ENCODE measurements around the gene MEST. TPM values are rescaled to one million over a fixed set of nuclear protein-coding genes. Genes with fewer than 3 reads are reported as not detected.

The MEST gene
- total RNA-seq (10 to 100 TPM; 16.2 to 64.5 (median 35.5) TPM), polyA plus RNA-seq (10 to 100 TPM; 19.3 to 38.7 TPM)
- long read RNA-seq, donor 1, transcript MEST-202 (12 exons, 2,443 nt), result major isoform, 31 of 59 reads
- long read RNA-seq, donor 1, partial matches to known transcripts, result 22 of 59 reads
- long read RNA-seq, donor 1, other reads (novel, unspliced or antisense), result 6 of 59 reads
- long read RNA-seq, donor 2, transcript MEST-201 (12 exons, 2,505 nt), result major isoform, 97 of 150 reads
- long read RNA-seq, donor 2, transcript MEST-202 (12 exons, 2,443 nt), result minor isoform, 10 of 150 reads
- long read RNA-seq, donor 2, partial matches to known transcripts, result 31 of 150 reads
- long read RNA-seq, donor 2, other reads (novel, unspliced or antisense), result 11 of 150 reads
- long read RNA-seq, donor 3, transcript MEST-202 (12 exons, 2,443 nt), result minor isoform, 17 of 79 reads
- long read RNA-seq, donor 3, transcript MEST-201 (12 exons, 2,505 nt), result major isoform, 49 of 79 reads
- long read RNA-seq, donor 3, partial matches to known transcripts, result 8 of 79 reads
- long read RNA-seq, donor 3, other reads (novel, unspliced or antisense), result 5 of 79 reads

GRCh38 chr7:130491841-130492522, at the start of gene MEST:
Gene MEST (plus strand): TSS chr7:130492085. CDS start chr7:130492314, 229 bp downstream.
- H3K4me3 ChIP-seq, result peak within 1 kb of the TSS; percentile 38
- H3K36me3 ChIP-seq, result no peaks in the 10 kb centered on the region
- WGBS, 3 donors, result 51 to 62% (median 58%) methylated on average over 63 to 71 of the region's 71 CpGs
- H3K4me1 ChIP-seq (ENCODE audit: insufficient read depth), result peaks cover 4% of the 10 kb centered on the region
- no peaks in the 10 kb centered on the region for H3K9me3 ChIP-seq
- intact Hi-C loops (cut with DNase I), result loop anchor here in 3 of 4 donors (5.0 to 10.0 kb wide), 3 partner anchors 215 to 420 kb away; partner anchors contain the start of gene KLHDC10 (in 1 of the 3)
- H3K27me3 ChIP-seq, result no peaks in the 10 kb centered on the region
- peak within 1 kb of the TSS; percentile 27 to 28 for H3K27ac ChIP-seq
- DNase-seq, result peak; percentile 18 to 53 (median 38)
- TF ChIP-seq POLR2A (IDR thresholded peaks at IDR 0.05) (no peak), CTCF (IDR thresholded peaks at IDR 0.05) (no peak), EP300 (IDR thresholded peaks at IDR 0.05) (no peak)

- WGBS, 3 donors, result 77 to 91% (median 91%) methylated on average over 7 of the region's 7 CpGs
- TF ChIP-seq EP300 (IDR thresholded peaks at IDR 0.05) (no peak), POLR2A (IDR thresholded peaks at IDR 0.05) (no peak), CTCF (IDR thresholded peaks at IDR 0.05) (no peak)
- no peaks in the 10 kb centered on the region for H3K27me3 ChIP-seq
- DNase-seq, result no peak
- intact Hi-C loops (cut with DNase I), result no loop called here
- no peaks in the 10 kb centered on the region for H3K36me3 ChIP-seq
- H3K4me3 ChIP-seq, result no peak overlapping the region
- no peaks in the 10 kb centered on the region for H3K9me3 ChIP-seq
- no peak overlapping the region for H3K27ac ChIP-seq
- H3K4me1 ChIP-seq (ENCODE audit: insufficient read depth), result peaks cover 4% of the 10 kb centered on the region
Observed at GRCh38 chr7:130442601-130443000, 49.3 kb upstream of the MEST start.

GRCh38 chr7:130444234-130444633, 47.7 kb upstream of the MEST start:
- DNase-seq, result peak in 1 of 5 donors; percentile 25

More at GRCh38 chr7:130444234-130444633, 47.7 kb upstream of the MEST start:
- WGBS, 3 donors, result 14 to 18% (median 16%) methylated on average over 3 of the region's 3 CpGs
- H3K27me3 ChIP-seq, result no peaks in the 10 kb centered on the region
- TF ChIP-seq POLR2A (IDR thresholded peaks at IDR 0.05), result no peak
- TF ChIP-seq EP300 (IDR thresholded peaks at IDR 0.05), result no peak
- no peak for TF ChIP-seq CTCF (IDR thresholded peaks at IDR 0.05)
- no peaks in the 10 kb centered on the region for H3K36me3 ChIP-seq
- no peak overlapping the region for H3K27ac ChIP-seq
- intact Hi-C loops (cut with DNase I), result no loop called here
- H3K9me3 ChIP-seq, result no peaks in the 10 kb centered on the region
- peaks cover 4% of the 10 kb centered on the region for H3K4me1 ChIP-seq (ENCODE audit: insufficient read depth)
- no peak overlapping the region for H3K4me3 ChIP-seq
